Heart left ventricle (tissue), 13 donors: Measurements from ENCODE around the gene IRX5.

Experiments used
- POLR2A ChIP-seq, 2 donors: fragments of 450-650 bp; IDR thresholded peaks; one replicate each; pipeline ENCODE4 v1.6.1; 2017; ENCODE audit warnings: antibody characterized with exemption in 2 of 2, mild to moderate bottlenecking in 2 of 2, moderate library complexity in 2 of 2
- TF ChIP-seq, protein P1 (sequence below), 12 donors: fragments of 200-600 bp; sonication (generic) in 4 of 12; IDR thresholded peaks; one replicate each; pipeline versions ENCODE4 v1.5.0 to v1.8.0; 2018 to 2022; ENCODE audit warnings: antibody characterized with exemption in 12 of 12, mild to moderate bottlenecking in 5 of 12
- donor health status: ischemic (EF 13 %, LVEDD 7.1; RV severe dilation, severe dysfunction).
- donor health status: DM: no; HTN: yes; CAD: no.
- donor health status: DM: no; HTN: no; CAD: no.
- donor health status: ischemic (EF 25% LVEDD 6.9; RV normal size, moderate dysfunction).
- donor health status: ischemic (EF 25% LVEDD 5.7; RV mildly dilated, moderate dysfunction).
- donor health status: ischemic (EF 35%, LVEDD 5.7; RV mildly dilated, moderate dysfunction).
- donor health status: nonischemic (EF 11% LVEDD 7.7; RV severe dilation, severe dysfunction).
- donor health status: DM: yes; HTN: yes; CAD: no.
- donor health status: PGD.
- donor health status: ischemic (EF 29% LVEDD 5.4; RV normal size, mild dysfunction).
- donor health status: nonischemic (EF 23%, LVEDD 6.1; RV moderate dilation, normal function).

DNA sequence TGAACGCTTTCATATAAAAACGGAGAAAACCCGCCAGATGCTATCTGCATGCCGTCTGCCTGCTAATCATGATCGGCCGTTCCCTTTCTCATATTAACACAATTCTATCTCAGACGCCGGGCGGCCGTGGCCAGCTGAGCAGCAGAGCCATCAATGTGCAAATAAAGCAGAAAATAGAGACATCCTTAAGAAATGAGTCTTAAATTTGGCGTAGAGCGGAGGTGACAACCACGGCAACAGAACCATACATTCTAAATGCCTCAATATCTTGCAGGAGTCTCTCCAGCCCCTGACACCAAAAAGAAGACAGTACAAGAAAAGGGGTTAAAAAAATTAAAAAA, 2.7 kb upstream of the IRX5 start:
- TF ChIP-seq, protein P1, sequence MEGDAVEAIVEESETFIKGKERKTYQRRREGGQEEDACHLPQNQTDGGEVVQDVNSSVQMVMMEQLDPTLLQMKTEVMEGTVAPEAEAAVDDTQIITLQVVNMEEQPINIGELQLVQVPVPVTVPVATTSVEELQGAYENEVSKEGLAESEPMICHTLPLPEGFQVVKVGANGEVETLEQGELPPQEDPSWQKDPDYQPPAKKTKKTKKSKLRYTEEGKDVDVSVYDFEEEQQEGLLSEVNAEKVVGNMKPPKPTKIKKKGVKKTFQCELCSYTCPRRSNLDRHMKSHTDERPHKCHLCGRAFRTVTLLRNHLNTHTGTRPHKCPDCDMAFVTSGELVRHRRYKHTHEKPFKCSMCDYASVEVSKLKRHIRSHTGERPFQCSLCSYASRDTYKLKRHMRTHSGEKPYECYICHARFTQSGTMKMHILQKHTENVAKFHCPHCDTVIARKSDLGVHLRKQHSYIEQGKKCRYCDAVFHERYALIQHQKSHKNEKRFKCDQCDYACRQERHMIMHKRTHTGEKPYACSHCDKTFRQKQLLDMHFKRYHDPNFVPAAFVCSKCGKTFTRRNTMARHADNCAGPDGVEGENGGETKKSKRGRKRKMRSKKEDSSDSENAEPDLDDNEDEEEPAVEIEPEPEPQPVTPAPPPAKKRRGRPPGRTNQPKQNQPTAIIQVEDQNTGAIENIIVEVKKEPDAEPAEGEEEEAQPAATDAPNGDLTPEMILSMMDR (IDR thresholded peaks at IDR 0.05): no peak
- no peak for TF ChIP-seq POLR2A (IDR thresholded peaks at IDR 0.05)
